Measurements from ENCODE around the gene DMP1. TPM values are rescaled to one million over a fixed set of nuclear protein-coding genes. Genes with fewer than 3 reads are reported as not detected.
A peak's percentile ranks its signal among the peaks of the same experiment; 100 is the strongest.

Gene DMP1
- total and polyA plus RNA-seq, 4 donors: not detected

GRCh38 chr4:87622303-87622702 is 27.8 kb upstream of the DMP1 start:
- Histone ChIP-seq H3K9ac (ENCODE audit: insufficient read depth in 1 of 2, low read length in 2 of 2) (no peak overlapping the region), H3K4me3 (no peak overlapping the region), H3K27me3 (ENCODE audit: control insufficient read depth in 3 of 3, insufficient read depth in 3 of 3, low read length in 2 of 3) (no peaks in the 10 kb centered on the region), H3K27ac (ENCODE audit: low read depth in 1 of 2, low read length in 1 of 2) (peak overlapping the region in 1 of 2 donors; percentile 45), H3K4me1 (ENCODE audit: control insufficient read depth in 5 of 5, insufficient read depth in 5 of 5, low read length in 5 of 5) (no peaks in the 10 kb centered on the region), H3K36me3 (ENCODE audit: control insufficient read depth in 4 of 4, insufficient read depth in 4 of 4, low read length in 4 of 4) (no peaks in the 10 kb centered on the region), H3K9me3 (ENCODE audit: control insufficient read depth in 4 of 4, insufficient read depth in 3 of 4, low read length in 3 of 4) (no peaks in the 10 kb centered on the region)
- 89 to 94% methylated on average over 8 of the region's 8 CpGs for WGBS, 2 donors
- ATAC-seq (ENCODE audit: insufficient read depth, low FRiP score) (no peak), DNase-seq (no peak)
- no peak for TF ChIP-seq CTCF (IDR thresholded peaks at IDR 0.05; ENCODE audit: control extremely low read depth, extremely low read depth)

- Histone ChIP-seq H3K9ac (ENCODE audit: insufficient read depth in 1 of 2, low read length in 2 of 2) (no peak overlapping the region), H3K27ac (ENCODE audit: low read depth in 1 of 2, low read length in 1 of 2) (no peak overlapping the region), H3K4me3 (no peak overlapping the region), H3K27me3 (ENCODE audit: control insufficient read depth in 3 of 3, insufficient read depth in 3 of 3, low read length in 2 of 3) (no peaks in the 10 kb centered on the region), H3K4me1 (ENCODE audit: control insufficient read depth in 5 of 5, insufficient read depth in 5 of 5, low read length in 5 of 5) (no peaks in the 10 kb centered on the region), H3K9me3 (ENCODE audit: control insufficient read depth in 4 of 4, insufficient read depth in 3 of 4, low read length in 3 of 4) (no peaks in the 10 kb centered on the region), H3K36me3 (ENCODE audit: control insufficient read depth in 4 of 4, insufficient read depth in 4 of 4, low read length in 4 of 4) (no peaks in the 10 kb centered on the region)
- ATAC-seq (ENCODE audit: insufficient read depth, low FRiP score) (no peak), DNase-seq (no peak)
- WGBS, 2 donors: 17 to 42% methylated on average over 2 of the region's 2 CpGs
- TF ChIP-seq CTCF (IDR thresholded peaks at IDR 0.05; ENCODE audit: control extremely low read depth, extremely low read depth): no peak
Measured at GRCh38 chr4:87624698-87625097, 25.4 kb upstream of the DMP1 start.

GRCh38 chr4:87631668-87632067 is 18.4 kb upstream of the DMP1 start:
- Histone ChIP-seq H3K9ac (ENCODE audit: insufficient read depth in 1 of 2, low read length in 2 of 2) (no peak overlapping the region), H3K36me3 (ENCODE audit: control insufficient read depth in 4 of 4, insufficient read depth in 4 of 4, low read length in 4 of 4) (no peaks in the 10 kb centered on the region), H3K4me3 (no peak overlapping the region), H3K4me1 (ENCODE audit: control insufficient read depth in 5 of 5, insufficient read depth in 5 of 5, low read length in 5 of 5) (peaks cover 0 to 12% (median 0%) of the 10 kb centered on the region in 5 donors), H3K27ac (ENCODE audit: low read depth in 1 of 2, low read length in 1 of 2) (no peak overlapping the region), H3K9me3 (ENCODE audit: control insufficient read depth in 4 of 4, insufficient read depth in 3 of 4, low read length in 3 of 4) (peaks cover 0 to 5% (median 0%) of the 10 kb centered on the region in 4 donors), H3K27me3 (ENCODE audit: control insufficient read depth in 3 of 3, insufficient read depth in 3 of 3, low read length in 2 of 3) (no peaks in the 10 kb centered on the region)
- ATAC-seq (ENCODE audit: insufficient read depth, low FRiP score) (no peak), DNase-seq (no peak)
- TF ChIP-seq CTCF (IDR thresholded peaks at IDR 0.05; ENCODE audit: control extremely low read depth, extremely low read depth): no peak

GRCh38 chr4:87632469-87632868 is 17.6 kb upstream of the DMP1 start:
- DNase-seq (peak in 1 of 3 donors; percentile 10), ATAC-seq (ENCODE audit: insufficient read depth, low FRiP score) (no peak)
- Histone ChIP-seq H3K9ac (ENCODE audit: insufficient read depth in 1 of 2, low read length in 2 of 2) (no peak overlapping the region), H3K27me3 (ENCODE audit: control insufficient read depth in 3 of 3, insufficient read depth in 3 of 3, low read length in 2 of 3) (no peaks in the 10 kb centered on the region), H3K27ac (ENCODE audit: low read depth in 1 of 2, low read length in 1 of 2) (no peak overlapping the region), H3K4me3 (no peak overlapping the region), H3K36me3 (ENCODE audit: control insufficient read depth in 4 of 4, insufficient read depth in 4 of 4, low read length in 4 of 4) (no peaks in the 10 kb centered on the region), H3K9me3 (ENCODE audit: control insufficient read depth in 4 of 4, insufficient read depth in 3 of 4, low read length in 3 of 4) (peaks cover 0 to 5% (median 0%) of the 10 kb centered on the region in 4 donors), H3K4me1 (ENCODE audit: control insufficient read depth in 5 of 5, insufficient read depth in 5 of 5, low read length in 5 of 5) (peaks cover 0 to 12% (median 0%) of the 10 kb centered on the region in 5 donors)
- no peak for TF ChIP-seq CTCF (IDR thresholded peaks at IDR 0.05; ENCODE audit: control extremely low read depth, extremely low read depth)
- 88 to 98% methylated on average over 1 of the region's 1 CpG for WGBS, 2 donors
